Cortex of kidney (tissue), 1 donor: ENCODE data around the gene SMAD3.

Experiments used
- DNase-seq: peaks from one replicate; lab custom pipeline; 2025; lab: John Stamatoyannopoulos, UW

The SMAD3 gene

DNA sequence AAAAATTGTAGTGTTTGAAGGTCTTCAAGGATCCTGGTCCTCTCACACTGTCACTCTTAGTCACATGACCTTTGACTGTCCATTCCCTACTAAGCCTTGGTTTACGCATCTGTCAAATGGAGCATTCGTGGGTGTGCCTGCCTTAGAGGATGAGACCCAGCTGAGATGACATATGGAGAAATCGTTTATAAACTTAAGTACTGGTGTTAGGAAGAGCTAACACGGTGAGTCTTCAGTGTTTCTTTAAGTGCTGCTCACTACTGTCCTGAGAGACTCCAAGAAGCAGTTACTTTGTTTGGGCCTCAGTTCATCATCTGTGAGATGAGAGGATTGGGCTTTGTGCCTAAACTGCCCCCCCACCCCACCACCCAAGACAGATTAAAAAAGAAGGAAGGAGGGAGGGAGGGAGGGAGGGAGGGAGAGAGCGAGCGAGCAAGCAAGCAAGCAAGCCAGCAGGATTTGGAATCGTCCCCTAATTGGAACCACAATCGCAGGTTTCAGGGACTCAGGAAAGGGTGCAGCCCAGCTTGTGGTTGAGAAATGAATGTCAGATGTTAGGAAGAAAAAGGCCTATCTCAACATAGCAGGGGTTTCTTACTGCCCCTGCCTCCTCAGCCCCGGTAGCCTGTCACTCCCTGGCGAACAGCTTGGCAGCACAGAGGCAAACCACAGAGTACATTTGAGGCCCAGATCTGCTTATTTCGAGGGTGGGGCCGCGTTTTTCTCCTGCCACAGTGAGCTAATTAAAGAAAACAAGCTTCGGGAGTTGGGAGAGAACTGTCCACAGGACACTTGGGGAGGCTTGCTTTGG lies 32.7 kb downstream of the SMAD3 start:
- no peak for DNase-seq

DNA sequence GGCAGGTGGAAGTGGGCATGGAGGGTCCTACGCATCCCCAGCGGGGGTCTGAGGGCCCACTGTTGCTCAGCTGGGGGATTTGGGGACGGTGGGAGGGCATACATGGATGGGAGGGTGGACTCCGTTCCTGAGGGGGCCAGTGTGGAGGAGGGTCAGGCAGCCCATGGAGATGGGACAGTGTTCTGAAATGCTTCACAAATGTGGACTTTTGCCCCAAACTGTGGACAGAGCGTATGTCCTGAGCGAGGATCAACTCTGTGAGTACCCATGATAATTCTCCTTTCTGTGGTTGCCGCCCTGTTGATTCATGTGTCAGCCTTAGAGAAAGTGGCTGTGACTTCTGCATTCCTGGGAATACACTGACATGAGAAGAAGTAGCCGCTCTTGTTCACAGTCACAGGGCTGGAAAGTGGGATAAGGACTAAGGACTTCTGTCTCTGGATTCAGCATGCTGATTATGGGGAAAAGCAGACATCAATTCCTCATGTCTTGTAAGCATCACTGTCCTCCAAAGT lies 33.4 kb downstream of the SMAD3 start:
- no peak for DNase-seq

GRCh38 chr15:67100124-67100791 lies 34.9 kb downstream of the SMAD3 start:
- no peak for DNase-seq

DNA sequence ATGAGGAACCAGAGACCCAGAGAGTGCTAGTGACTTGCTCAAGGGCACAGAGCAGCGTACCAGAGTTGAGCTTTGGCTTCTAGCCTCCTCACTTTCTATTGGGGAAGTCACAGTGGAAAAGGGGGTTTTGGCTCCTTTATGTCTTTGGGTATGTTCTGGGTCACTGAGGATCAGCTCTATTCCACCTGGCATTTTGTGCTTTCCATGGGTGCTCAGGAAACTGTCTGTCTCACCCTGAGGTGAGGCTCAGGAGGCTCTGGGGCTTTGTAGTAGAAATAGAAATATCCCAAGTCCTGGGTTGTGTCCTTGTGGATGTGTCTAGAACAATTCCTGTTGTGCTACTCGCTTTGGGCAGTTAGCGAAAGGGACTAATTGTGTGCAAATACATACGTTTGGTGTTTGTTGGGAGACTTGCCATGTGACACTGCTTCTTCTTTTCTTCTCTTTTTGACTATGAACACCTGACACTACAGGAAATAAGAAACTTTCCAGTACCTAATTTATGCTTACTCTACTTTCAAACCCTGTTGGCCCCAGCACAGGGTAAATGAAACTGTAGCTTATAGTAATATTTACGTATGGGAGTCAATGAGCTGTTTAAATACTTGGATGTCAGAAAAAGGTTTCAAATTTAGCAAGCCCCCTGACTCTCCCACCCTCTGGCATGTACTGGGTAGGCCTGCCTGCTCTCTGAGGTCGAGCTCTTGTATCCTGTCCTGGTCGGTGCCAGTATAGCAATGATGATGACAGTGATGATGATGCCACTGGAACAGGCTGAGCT lies 35.6 kb downstream of the SMAD3 start:
- no peak for DNase-seq

- no peak for DNase-seq
Observed at GRCh38 chr15:67101911-67102598, 36.7 kb downstream of the SMAD3 start.

GRCh38 chr15:67102599-67102929 lies 37.2 kb downstream of the SMAD3 start:
- no peak for DNase-seq

GRCh38 chr15:67103021-67103420 lies 37.6 kb downstream of the SMAD3 start:
- DNase-seq = no peak

- no peak for DNase-seq
Observed at GRCh38 chr15:67103432-67103831, 38.0 kb downstream of the SMAD3 start.

DNA sequence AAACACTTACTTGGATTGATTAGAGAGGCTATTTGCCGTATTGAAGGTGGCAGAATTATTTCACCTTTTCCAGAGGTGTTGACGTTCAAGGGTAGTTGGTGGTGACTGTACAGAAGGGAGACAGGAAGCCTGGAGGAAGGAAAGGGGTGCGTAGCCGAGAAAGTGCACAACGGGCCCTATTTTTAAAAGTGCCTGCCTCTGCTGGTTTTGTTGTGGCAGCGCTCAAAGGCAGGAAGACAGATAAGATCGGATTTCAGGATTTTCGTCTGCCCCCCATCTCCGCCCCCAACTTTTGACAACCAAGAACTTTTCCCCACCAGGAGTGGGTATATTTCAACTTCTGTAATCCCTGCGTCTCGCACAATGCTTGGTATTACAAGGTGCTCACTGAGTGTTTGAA lies 38.5 kb downstream of the SMAD3 start:
- DNase-seq = no peak

- DNase-seq = no peak
Observed at GRCh38 chr15:67104510-67104909, 39.1 kb downstream of the SMAD3 start.

DNA sequence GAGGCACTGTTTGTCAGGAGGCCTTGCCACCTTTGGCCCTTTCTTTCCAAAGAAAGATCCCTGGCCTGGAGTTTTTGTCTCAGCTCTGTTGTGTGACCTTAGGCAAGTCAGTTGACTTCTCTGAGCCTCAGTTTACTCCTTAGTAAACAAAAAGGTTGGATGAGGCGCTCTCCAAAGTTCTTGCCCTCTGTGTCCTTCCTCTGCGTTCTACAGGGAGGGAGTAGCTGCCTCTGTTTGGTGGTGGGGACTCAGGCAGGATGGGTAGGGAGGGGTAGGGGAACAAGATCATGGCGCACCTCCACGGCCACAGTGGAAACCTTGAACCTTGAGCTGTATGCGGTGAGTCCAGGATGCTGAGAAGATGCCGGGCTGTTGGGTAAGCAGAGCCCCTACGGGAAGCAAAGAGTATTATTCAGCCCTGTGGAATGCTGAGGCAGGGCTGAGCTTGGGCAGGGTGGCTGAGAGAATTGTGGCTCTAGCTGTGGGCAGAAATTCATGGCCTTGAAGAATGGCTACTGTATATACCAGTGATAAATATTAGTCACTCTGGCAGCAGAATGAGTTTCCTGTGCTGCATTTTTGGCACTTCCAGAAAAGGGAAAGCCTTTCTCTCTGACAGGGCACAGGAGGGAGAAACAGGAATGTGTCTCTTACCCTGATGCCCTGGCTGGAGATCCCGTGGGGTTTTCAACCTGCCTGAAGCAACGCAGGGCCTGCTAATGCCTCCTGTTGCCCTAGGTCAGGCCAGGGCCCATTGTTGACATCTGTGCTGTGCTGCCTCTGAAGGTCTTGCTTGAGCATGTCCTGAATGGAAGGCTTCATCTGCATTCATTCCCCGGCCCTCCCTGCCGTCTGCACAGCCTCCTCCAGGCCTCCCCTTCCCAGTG lies 39.9 kb downstream of the SMAD3 start:
- DNase-seq = no peak

DNA sequence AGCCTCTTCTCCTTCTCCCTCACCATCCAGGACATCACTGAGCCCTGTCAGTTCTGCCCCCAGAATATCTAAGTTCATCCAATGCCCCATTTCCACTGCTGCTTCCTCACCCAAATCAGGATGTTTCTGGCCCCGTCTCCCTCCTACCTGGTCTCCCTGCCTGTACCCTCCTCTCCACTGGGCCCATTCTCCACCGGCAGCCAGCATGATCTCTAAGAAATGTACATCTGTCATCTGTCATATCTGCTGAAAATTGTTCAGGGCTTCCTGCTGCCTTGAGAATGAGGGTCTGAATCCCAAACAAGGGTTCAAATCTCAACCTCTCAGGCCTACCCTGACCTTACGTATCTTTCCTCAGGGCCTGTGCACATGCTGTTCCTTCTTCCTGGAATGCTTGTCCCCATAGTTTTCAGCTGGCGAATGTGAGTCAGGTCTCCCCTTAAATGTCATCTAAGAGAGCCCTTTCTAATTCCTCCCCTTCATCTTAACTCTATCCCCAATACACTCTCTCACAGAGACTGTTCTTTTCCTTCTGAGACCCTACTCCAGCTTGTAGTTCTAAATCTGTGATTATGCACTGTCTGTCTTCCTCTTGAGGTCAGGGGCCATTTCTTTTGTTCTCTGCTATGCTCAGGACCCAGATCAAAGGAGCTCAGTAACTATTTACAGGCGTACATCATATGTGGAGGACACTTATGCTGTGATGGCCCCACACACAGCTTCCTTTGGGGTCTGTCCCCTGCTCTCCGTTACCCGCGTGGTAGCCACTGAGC lies 40.8 kb downstream of the SMAD3 start:
- DNase-seq = no peak

- no peak for DNase-seq
Observed at GRCh38 chr15:67106764-67107013, 41.3 kb downstream of the SMAD3 start.

DNA sequence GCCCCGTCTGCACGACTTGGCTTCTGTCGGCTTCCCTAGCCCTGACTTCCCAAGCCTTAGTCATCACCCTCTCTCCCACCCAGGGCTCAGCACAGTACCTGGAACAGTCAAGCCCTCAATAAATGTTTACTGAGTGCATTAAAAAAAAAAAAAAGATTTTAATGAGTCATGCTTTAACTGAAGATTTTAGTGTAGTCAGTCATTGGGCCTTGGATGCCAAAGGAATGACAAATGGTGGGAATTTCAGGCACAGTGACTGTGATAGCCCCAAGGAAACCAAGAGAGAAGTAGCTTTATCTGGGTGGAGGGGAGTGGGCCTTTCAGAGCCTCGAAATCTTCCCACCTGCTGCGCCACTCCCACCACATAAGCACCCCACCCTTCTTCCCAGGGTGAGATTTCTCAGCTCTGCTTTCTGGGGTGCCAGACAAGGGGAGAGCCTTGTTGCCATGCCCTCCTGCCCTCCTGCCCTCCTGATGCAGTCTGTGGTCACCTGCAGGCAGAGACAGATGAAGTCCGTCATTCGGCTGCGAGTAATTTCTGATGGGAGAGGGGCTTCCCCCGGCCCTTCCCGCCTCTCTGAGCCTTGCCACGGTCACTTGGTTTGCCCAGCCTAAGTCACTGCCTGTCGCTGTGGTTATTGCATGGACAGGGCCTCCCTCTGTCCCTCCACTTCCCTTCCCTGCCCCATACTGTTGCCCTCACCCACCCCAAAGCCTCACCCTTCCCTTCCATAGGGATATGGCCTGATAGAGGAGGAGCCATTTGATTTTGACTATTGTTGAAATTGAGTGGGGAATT lies 41.8 kb downstream of the SMAD3 start:
- DNase-seq = no peak

DNA sequence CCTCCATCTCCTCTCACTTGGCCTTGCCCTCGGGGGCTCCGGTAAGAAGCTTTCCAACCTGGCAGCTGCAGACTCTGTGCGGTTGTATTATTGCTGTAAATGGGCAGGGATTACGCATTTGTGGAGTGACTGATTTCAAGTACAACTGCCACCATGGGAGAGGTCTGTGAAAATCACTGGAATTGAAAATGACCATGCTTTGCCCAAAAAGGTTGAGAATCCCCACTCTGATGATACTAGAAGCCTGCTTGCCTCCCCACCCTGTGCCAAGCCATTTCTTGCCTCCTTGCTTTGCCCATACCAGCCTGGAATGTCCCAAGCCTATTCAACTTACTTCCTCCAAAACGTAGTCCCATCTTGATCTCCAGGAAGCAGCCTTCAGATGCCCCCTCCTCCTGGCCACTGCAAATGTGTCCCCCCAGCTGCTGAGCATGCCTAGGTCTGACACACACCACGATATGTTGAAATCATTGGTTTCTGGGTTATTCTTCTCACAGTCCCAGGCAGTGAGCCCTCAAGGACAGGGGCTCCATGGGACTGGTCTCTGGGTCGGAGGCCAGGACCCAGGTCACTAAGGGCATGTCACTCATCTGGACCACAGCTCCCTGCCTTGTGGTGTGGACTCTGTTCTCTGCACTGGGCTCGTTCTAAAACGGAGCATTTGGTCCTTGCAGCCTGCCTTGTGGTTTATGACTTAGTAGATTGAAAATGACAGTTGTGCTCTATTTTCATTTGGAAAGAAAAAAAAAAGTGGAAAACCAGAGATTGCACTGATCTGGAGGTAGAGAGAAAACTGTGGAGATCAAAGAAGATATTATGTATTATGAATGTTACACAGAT lies 42.9 kb downstream of the SMAD3 start:
- DNase-seq = no peak

DNA sequence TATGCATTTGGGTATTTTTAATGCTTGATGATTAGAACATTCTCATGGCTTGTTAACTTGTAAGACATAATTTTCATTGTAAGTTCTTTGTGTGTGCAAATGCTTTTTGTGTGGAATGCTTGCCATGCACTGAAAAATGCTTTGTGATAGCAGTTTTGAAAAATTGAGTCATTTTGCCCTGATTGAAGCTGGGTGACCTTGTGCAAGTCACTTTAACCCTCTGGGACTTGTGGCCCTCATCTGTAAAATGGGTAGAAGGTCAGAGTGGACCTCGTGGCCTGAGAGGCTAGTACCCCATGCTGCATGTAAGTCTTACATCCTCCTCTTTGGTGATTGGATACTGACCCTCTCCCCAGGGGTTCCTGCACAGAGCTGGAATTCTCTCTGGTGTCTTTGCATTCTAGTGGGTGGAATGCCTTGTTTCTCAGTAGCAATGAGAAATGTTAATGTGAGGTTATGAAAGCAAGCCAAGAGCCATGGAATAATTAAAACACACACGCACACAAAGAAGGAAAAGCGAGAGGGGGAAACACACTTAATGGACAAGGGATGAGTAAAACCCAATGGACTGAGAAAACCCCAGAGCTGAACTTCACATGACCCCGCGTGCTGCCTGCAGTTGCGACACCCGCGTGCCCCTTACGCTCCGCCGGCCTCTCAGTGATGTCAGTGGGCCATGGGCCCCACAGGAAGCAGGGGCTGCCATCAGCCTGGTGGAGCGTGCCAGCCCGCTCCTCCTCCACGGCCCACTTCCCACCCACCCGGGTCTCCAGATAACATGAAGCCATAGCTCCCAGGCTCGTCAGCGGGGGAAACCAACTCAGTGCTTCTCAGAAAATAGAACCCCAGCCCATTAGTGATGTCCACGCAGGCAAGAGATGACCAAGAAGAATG lies 44.0 kb downstream of the SMAD3 start:
- DNase-seq = no peak

GRCh38 chr15:67110361-67110781 lies 45.0 kb downstream of the SMAD3 start:
- DNase-seq = no peak
